ENCODE results near the gene ASXL1. TPM values are rescaled to one million over a fixed set of nuclear protein-coding genes. Genes with fewer than 3 reads are reported as not detected.

Gene ASXL1
- polyA plus RNA-seq, 3 donors, result 1.8 to 47.1 (median 2.8) TPM

DNA sequence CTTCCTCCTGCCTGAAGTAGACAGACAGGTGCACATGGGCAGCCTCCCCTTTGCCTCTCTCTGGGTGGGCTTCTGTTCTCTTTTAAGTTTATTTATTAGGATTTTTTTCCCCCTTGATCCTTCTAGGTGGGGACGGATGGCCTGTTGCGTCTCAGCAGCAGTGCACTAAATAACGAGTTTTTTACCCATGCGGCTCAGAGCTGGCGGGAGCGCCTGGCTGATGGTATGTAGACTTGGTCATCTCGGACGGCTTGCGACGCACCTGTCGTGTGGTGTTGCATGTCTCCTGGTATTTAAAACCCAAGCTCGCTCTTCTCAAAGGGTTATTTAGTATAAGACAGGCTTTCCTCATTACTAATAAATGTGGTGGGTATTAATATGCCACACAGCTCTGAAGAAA lies 73.3 kb downstream of the ASXL1 start:
- DNase-seq, result no peak
- H3K4me1 Mint-ChIP-seq, result no peaks in the 10 kb centered on the region
- no peak overlapping the region for H3K27ac Mint-ChIP-seq
- no peaks in the 10 kb centered on the region for H3K9me3 Mint-ChIP-seq
- H2AFZ ChIP-seq (ENCODE audit: insufficient read depth, low read depth, low read length, poor library complexity, severe bottlenecking), result no peak overlapping the region
- no peaks in the 10 kb centered on the region for H3K79me2 ChIP-seq (ENCODE audit: insufficient read depth, low read length)
- H3K9me3 ChIP-seq (replicated peaks in 1 of 2; ENCODE audit: control insufficient read depth in 1 of 2, insufficient read depth in 1 of 2, low read length in 2 of 2), result no peaks in the 10 kb centered on the region
- H3K4me3 Mint-ChIP-seq, result no peak overlapping the region
- no peaks in the 10 kb centered on the region for H3K4me1 ChIP-seq (ENCODE audit: control insufficient read depth in 1 of 2, insufficient read depth in 2 of 2, low read length in 2 of 2)
- peaks cover 86 to 97% of the 10 kb centered on the region in 2 donors for H3K36me3 ChIP-seq (replicated peaks in 1 of 2; ENCODE audit: control insufficient read depth in 1 of 2, insufficient read depth in 2 of 2, low read length in 2 of 2)
- H3K9ac ChIP-seq (ENCODE audit: insufficient read depth, low read length, poor library complexity, severe bottlenecking), result no peak overlapping the region
- H3K27me3 Mint-ChIP-seq (ENCODE audit: low read depth in 3 of 3), result no peaks in the 10 kb centered on the region
- H3K27ac ChIP-seq (ENCODE audit: low read depth in 1 of 2, low read length in 2 of 2), result no peak overlapping the region
- H3K36me3 Mint-ChIP-seq, result peaks cover 86 to 96% of the 10 kb centered on the region in 2 donors
- no peak overlapping the region for H3K4me2 ChIP-seq (replicated peaks; ENCODE audit: extremely low read depth, low read length, poor library complexity, severe bottlenecking)
- H4K20me1 ChIP-seq (ENCODE audit: insufficient read depth, low read length), result no peaks in the 10 kb centered on the region
- no peaks in the 10 kb centered on the region for H3K27me3 ChIP-seq (ENCODE audit: control insufficient read depth in 2 of 2, insufficient read depth in 2 of 2, low read length in 2 of 2)
- no peak for TF ChIP-seq CTCF (IDR thresholded peaks at IDR 0.05)
- intact Hi-C loops (cut with micrococcal nuclease), result no loop called here
- no peak overlapping the region for H3K4me3 ChIP-seq (replicated peaks in 1 of 3; ENCODE audit: low read depth in 2 of 3, low read length in 3 of 3)
- no CpG with 5 or more reads among the region's 12 CpGs for WGBS (ENCODE audit: insufficient coverage)

DNA sequence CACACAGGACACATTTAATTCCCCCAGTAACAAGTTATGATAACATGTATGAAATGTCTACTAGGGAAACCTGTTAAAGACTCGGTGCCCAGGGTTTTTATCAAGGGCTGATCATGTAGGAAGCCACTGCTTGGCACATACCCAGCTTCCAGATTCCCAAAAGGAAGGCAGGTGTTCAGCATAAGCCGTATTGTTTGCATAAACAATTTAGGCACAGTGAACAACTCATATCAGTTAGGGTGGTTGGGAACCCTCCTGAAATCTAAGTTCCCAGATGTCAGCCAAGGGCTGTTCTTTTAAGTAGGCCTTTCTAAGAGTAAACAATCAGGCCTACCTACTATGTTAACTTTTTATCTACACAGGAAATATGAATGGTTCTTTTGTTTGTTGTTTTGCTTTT lies 74.1 kb downstream of the ASXL1 start:
- Histone ChIP-seq H3K9me3 (replicated peaks in 1 of 2; ENCODE audit: control insufficient read depth in 1 of 2, insufficient read depth in 1 of 2, low read length in 2 of 2) (no peaks in the 10 kb centered on the region), H3K9ac (ENCODE audit: insufficient read depth, low read length, poor library complexity, severe bottlenecking) (no peak overlapping the region), H3K79me2 (ENCODE audit: insufficient read depth, low read length) (no peaks in the 10 kb centered on the region), H2AFZ (ENCODE audit: insufficient read depth, low read depth, low read length, poor library complexity, severe bottlenecking) (no peak overlapping the region), H3K27ac (ENCODE audit: low read depth in 1 of 2, low read length in 2 of 2) (no peak overlapping the region), H3K27me3 (ENCODE audit: control insufficient read depth in 2 of 2, insufficient read depth in 2 of 2, low read length in 2 of 2) (no peaks in the 10 kb centered on the region), H3K36me3 (replicated peaks in 1 of 2; ENCODE audit: control insufficient read depth in 1 of 2, insufficient read depth in 2 of 2, low read length in 2 of 2) (peaks cover 94 to 100% of the 10 kb centered on the region in 2 donors), H3K4me3 (replicated peaks in 1 of 3; ENCODE audit: low read depth in 2 of 3, low read length in 3 of 3) (no peak overlapping the region), H3K4me1 (ENCODE audit: control insufficient read depth in 1 of 2, insufficient read depth in 2 of 2, low read length in 2 of 2) (no peaks in the 10 kb centered on the region), H3K4me2 (replicated peaks; ENCODE audit: extremely low read depth, low read length, poor library complexity, severe bottlenecking) (no peak overlapping the region), H4K20me1 (ENCODE audit: insufficient read depth, low read length) (no peaks in the 10 kb centered on the region)
- intact Hi-C loops (cut with micrococcal nuclease), result no loop called here
- H3K36me3 Mint-ChIP-seq, result peaks cover 88 to 99% of the 10 kb centered on the region in 2 donors
- no peaks in the 10 kb centered on the region for H3K27me3 Mint-ChIP-seq (ENCODE audit: low read depth in 3 of 3)
- no peaks in the 10 kb centered on the region for H3K9me3 Mint-ChIP-seq
- no peaks in the 10 kb centered on the region for H3K4me1 Mint-ChIP-seq
- WGBS (ENCODE audit: insufficient coverage), result 100% methylated on average over 1 of the region's 2 CpGs
- no peak overlapping the region for H3K4me3 Mint-ChIP-seq
- H3K27ac Mint-ChIP-seq, result no peak overlapping the region
- TF ChIP-seq CTCF (IDR thresholded peaks at IDR 0.05), result no peak
- no peak for DNase-seq
